BLaER1 (cell line): ENCODE data around the gene MCU.
"Not testable (repeated sequence)": the region's sequence is repeated elsewhere in the genome, so short reads cannot be mapped to it uniquely, and the experiment has no call there.

Source experiments
- H3K27ac ChIP-seq: shearing (Covaris generic); formaldehyde crosslinking; 2 replicates; pipeline ENCODE4 v1.8.1; 2022
- H3K27me3 ChIP-seq: shearing (Covaris generic); formaldehyde crosslinking; 2 replicates; pipeline ENCODE4 v1.8.1; 2022
- H3K36me3 ChIP-seq: shearing (Covaris generic); formaldehyde crosslinking; 2 replicates; pipeline ENCODE4 v1.8.1; 2022
- H3K4me1 ChIP-seq: shearing (Covaris generic); formaldehyde crosslinking; 2 replicates; pipeline ENCODE4 v1.8.1; 2022
- H3K4me2 ChIP-seq: shearing (Covaris generic); formaldehyde crosslinking; 2 replicates; pipeline ENCODE4 v1.8.1; 2022
- H3K4me3 ChIP-seq: shearing (Covaris generic); formaldehyde crosslinking; 2 replicates; pipeline ENCODE4 v1.8.1; 2022
- H3K9ac ChIP-seq: shearing (Covaris generic); formaldehyde crosslinking; 2 replicates; pipeline ENCODE4 v1.8.1; 2022
- H3K9me3 ChIP-seq: shearing (Covaris generic); formaldehyde crosslinking; 2 replicates; pipeline ENCODE4 v1.8.1; 2022
- H4K20me1 ChIP-seq: shearing (Covaris generic); formaldehyde crosslinking; 2 replicates; pipeline ENCODE4 v1.8.1; 2022
- Cebpa-rat ChIP-seq: shearing (Covaris generic); IDR thresholded peaks from 2 replicates; pipeline ENCODE4 v1.8.1; 2022

Gene MCU

DNA sequence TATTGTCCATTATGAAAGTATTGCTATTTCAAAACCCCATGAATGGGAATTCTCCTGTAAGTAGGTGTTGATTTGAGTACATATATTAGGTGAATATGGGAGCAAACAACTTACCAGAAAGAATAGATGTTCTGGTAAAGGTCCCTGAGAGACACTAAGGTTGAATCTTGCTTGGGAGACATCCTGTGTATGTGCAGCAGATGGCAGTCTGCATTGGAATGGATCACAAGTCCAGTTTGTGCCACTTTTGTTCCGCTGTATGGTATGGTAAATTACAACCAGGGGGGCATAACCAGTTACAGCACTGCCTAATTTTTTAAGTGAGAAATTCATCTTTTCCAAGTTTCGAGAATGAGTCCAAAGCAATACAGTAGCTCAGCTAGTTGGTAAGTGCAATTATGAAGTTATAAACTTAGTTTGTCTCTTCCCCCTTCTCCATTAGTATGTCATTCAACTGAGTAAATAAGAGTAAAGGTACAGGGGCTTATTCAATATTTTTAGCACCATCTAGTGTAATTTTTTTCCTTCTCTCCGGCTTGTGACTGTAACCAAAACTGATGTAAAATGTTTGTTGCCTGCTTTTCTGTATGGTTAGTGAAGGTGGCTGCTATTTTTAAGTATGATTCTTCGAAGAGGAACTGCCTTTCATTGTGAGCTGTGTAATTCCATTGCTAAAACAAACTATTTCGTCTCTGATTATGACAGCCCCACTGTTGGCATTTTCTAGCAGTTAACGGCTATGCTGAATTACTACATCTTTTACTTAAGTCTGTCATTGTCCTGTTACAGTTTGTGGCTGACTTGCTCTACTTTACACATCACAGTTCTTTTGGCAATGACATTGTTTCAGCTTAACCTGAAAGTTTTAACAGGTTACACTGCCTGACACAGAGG is 2.8 kb downstream of the MCU start:
- Histone ChIP-seq H3K4me3 (no peak overlapping the region), H3K27ac (no peak overlapping the region), H3K36me3 (no peaks in the 10 kb centered on the region), H3K9me3 (no peaks in the 10 kb centered on the region), H3K27me3 (no peaks in the 10 kb centered on the region), H4K20me1 (peaks cover 48% of the 10 kb centered on the region), H3K4me1 (peaks cover 37% of the 10 kb centered on the region), H3K4me2 (peak overlapping the region; percentile 96), H3K9ac (no peak overlapping the region)
- no peak for TF ChIP-seq Cebpa-rat

DNA sequence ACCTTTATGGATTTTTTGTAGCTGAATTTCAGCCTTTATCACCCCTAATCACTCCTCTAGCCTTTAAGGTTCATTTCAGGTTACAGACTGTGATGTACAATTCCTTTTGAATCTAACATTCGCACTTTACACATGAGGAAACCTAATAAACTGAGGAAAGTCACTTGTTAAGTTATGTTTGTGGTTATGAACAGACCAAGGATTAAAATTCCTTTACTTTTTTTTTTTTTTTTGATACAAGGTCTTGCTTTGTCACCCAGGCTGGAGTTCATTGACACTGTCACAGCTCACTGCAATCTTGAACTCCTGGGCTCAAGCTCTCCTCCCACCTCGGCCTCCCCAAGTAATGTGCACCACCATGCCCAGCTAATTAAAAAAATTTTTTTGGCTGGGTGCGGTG is 3.6 kb downstream of the MCU start:
- Histone ChIP-seq H3K9ac (no peak overlapping the region), H3K4me3 (no peak overlapping the region), H4K20me1 (peaks cover 48% of the 10 kb centered on the region), H3K27me3 (no peaks in the 10 kb centered on the region), H3K4me1 (peaks cover 37% of the 10 kb centered on the region), H3K27ac (no peak overlapping the region), H3K9me3 (no peaks in the 10 kb centered on the region), H3K36me3 (no peaks in the 10 kb centered on the region), H3K4me2 (peak overlapping the region; percentile 96; the same call in 1 of the 2 replicates)
- TF ChIP-seq Cebpa-rat, result no peak

DNA sequence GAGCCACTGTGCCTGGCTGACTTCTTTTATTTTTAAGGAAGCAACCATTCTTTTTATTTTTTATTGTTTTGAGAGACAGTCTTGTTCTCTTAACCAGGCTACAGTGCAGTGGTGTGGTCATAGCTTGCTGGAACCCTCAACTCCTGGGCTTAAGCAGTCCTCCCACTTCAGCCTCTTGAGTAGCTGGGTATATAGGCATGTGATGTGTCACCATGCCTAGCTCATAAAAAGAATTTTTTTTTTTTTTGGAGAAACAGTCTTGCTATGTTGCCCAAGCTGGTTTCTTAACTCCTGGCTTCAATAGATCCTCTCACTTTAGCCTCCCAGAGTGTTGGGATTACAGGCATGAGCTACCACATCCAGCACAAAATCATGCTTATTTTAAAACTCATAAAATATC is 5.8 kb downstream of the MCU start:
- no peaks in the 10 kb centered on the region for H3K27me3 ChIP-seq
- peaks cover 32% of the 10 kb centered on the region for H3K4me1 ChIP-seq
- H4K20me1 ChIP-seq, result peaks cover 59% of the 10 kb centered on the region
- H3K4me2 ChIP-seq, result no peak overlapping the region
- H3K9me3 ChIP-seq, result no peaks in the 10 kb centered on the region
- no peak for TF ChIP-seq Cebpa-rat
- no peak overlapping the region for H3K9ac ChIP-seq
- no peak overlapping the region for H3K27ac ChIP-seq
- H3K36me3 ChIP-seq, result no peaks in the 10 kb centered on the region
- H3K4me3 ChIP-seq, result no peak overlapping the region

DNA sequence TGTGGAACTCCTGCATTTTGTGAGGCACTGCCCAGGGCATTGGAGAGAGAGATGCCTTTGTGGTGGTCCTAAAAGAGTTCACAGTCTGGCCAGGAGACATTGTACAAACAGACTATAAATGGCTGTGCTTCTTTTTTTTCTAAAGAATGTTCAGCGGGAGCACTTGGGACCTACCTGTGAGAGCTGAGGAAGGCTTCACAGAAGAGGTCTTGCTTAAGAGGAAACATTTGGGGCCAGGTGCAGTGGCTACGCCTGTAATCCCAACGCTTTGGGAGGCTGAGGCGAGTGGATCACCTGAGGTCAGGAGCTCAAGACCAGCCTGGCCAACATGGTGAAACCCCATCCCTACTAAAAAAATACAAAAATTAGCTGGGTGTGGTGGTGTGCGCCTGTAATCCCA is 10.5 kb downstream of the MCU start:
- not testable (repeated sequence) for H3K9me3 ChIP-seq, H3K4me2 ChIP-seq, H3K9ac ChIP-seq, H3K36me3 ChIP-seq, H3K27ac ChIP-seq, H3K27me3 ChIP-seq, H3K4me1 ChIP-seq, H3K4me3 ChIP-seq
- peaks cover 20% of the 10 kb centered on the region; the same call in 1 of the 2 replicates for H4K20me1 ChIP-seq

DNA sequence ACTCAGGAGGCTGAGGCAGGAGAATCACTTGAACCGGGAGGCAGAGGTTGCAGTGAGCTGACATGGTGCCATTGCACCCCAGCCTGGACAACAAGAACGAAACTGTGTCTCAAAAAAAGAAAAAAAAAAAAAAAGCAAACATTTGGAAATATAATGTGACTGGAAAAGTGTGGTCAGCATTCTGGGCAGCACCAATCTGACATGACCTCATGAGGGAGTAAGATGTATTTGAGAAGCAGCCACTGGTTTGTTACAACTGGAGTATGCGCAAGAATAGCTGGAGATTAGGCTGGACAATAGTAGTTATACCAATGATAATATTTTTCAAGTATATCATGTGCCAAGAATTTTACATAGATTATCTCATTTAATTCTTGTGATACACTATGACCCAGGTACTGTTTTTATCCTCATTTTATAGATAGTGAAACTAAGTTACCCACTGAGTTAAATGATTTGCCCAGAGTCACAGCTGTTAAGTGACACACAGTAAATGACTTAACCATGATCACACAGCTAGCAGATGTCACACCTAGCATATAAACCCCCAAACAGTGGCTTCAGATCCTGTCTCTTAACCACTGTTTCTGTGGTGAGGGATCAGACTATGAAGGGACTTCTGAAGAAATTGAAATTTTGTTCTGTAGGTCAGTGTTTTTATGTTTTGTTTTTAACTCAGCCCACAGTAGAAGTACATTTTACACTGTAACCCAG is 11.1 kb downstream of the MCU start:
- H3K4me2 ChIP-seq, result no peak overlapping the region
- H3K9ac ChIP-seq, result no peak overlapping the region
- no peak overlapping the region for H3K27ac ChIP-seq
- TF ChIP-seq Cebpa-rat, result no peak
- no peaks in the 10 kb centered on the region for H3K36me3 ChIP-seq
- H3K27me3 ChIP-seq, result no peaks in the 10 kb centered on the region
- no peak overlapping the region for H3K4me3 ChIP-seq
- H4K20me1 ChIP-seq, result peaks cover 20% of the 10 kb centered on the region; the same call in 1 of the 2 replicates
- H3K4me1 ChIP-seq, result no peaks in the 10 kb centered on the region
- H3K9me3 ChIP-seq, result no peaks in the 10 kb centered on the region

DNA sequence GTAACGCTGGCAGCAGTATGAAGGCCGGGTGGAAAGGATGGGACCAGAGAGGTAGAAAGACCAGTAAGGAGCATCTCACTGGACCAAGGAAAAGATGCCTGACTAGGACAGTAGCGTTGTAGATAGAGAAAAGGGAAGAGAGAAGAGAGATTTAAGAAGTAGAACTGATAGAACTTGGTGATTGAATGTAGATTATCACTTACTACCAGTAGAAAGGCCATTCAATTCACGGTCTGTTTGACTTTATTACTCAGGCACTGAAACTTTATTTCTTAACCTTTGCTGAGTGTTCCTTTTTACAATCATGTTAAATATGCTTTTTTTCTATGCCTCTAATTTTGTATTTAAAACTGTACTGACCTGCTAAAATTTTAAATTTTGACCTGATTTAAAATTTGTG is 12.2 kb downstream of the MCU start:
- no peak for TF ChIP-seq Cebpa-rat
- Histone ChIP-seq H3K4me2 (no peak overlapping the region), H3K27me3 (no peaks in the 10 kb centered on the region), H3K9ac (no peak overlapping the region), H3K4me3 (no peak overlapping the region), H3K27ac (no peak overlapping the region), H3K36me3 (no peaks in the 10 kb centered on the region), H3K4me1 (no peaks in the 10 kb centered on the region), H3K9me3 (no peaks in the 10 kb centered on the region), H4K20me1 (0 out of 2 replicates have a peak, but pooled peaks cover 22% of the 10 kb centered on the region)

DNA sequence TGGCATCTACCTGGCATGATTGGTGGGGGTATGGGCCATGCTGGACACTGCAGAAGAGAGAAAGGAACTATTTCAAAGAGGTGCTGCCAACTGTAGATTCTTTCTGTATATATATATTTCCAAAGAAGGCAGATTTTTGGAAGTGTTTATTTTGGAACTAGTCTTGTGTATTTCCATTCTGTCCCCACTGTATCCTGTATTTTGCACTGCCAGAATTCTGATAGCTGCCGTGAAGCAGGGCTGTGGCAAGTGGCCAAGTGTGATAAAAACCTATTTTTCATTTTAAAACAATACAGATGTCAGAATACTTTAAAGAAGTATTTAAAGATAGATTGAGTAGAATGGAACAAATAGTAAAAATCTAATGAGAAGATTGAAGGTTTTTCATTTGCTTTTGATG is 17.1 kb downstream of the MCU start:
- Histone ChIP-seq H3K4me1 (no peaks in the 10 kb centered on the region), H3K4me2 (no peak overlapping the region), H3K27me3 (no peaks in the 10 kb centered on the region), H3K27ac (no peak overlapping the region), H3K36me3 (no peaks in the 10 kb centered on the region), H3K9me3 (no peaks in the 10 kb centered on the region), H4K20me1 (0 out of 2 replicates have a peak, but pooled peaks cover 13% of the 10 kb centered on the region), H3K9ac (no peak overlapping the region), H3K4me3 (no peak overlapping the region)
- no peak for TF ChIP-seq Cebpa-rat

DNA sequence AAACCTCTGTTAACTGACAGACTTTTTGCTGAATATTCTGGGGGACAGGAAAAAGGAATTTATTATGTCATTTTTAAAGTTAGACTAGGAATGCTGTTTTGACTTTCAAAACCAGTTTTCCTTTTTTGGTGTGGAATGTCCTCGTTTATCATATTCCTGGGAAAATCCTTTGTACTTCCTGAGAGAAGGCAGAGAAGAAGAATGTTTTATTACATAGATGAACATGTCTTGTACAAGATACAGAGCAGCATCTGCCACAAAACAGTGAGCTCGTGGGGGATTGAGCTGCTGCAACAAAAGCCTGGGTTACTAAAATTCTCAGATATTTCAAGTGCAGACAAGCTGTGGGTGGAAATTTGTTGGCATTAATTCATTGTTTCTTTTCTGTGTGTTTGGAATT is 20.2 kb downstream of the MCU start:
- TF ChIP-seq Cebpa-rat, result no peak
- H3K4me3 ChIP-seq, result no peak overlapping the region
- no peaks in the 10 kb centered on the region for H3K4me1 ChIP-seq
- peaks cover 20% of the 10 kb centered on the region for H3K36me3 ChIP-seq
- H3K4me2 ChIP-seq, result no peak overlapping the region
- H3K27ac ChIP-seq, result no peak overlapping the region
- no peaks in the 10 kb centered on the region for H3K27me3 ChIP-seq
- no peaks in the 10 kb centered on the region for H3K9me3 ChIP-seq
- H3K9ac ChIP-seq, result no peak overlapping the region
- H4K20me1 ChIP-seq, result 0 out of 2 replicates have a peak, but pooled peaks cover 13% of the 10 kb centered on the region

DNA sequence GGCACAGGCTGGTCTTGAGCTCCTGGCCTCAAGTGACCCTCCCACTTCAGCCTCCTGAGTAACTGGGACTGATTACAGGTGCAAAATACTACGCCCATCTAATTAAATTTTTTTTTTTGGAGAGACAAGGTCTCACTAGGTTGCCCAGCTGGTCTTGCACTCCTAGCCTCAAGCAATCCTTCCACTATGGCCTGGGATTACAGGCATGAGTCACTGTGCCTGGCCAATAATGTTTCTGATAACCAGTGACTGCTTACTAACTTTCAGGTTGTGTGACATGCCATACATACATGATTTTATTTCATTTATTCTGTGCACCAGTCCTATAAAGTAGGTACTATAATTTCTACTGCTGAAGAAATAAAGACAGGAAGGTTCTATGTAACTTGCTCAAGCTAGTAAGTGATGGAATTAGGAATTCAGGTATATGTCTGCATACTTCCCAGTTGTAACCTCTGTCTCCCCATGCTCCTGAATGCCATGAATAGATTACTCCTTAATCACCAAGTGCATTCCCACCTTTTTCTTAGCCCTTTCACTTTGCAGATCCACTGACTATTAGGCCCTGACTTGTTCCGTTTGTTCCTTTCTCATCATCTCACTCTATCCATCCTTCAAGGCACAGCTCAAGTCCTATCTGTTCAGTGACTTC is 28.1 kb downstream of the MCU start:
- Histone ChIP-seq H3K27me3 (no peaks in the 10 kb centered on the region), H4K20me1 (no peaks in the 10 kb centered on the region), H3K36me3 (peaks cover 29% of the 10 kb centered on the region), H3K27ac (no peak overlapping the region), H3K4me2 (no peak overlapping the region), H3K4me1 (no peaks in the 10 kb centered on the region), H3K4me3 (no peak overlapping the region), H3K9me3 (no peaks in the 10 kb centered on the region), H3K9ac (no peak overlapping the region)
- no peak for TF ChIP-seq Cebpa-rat
